Large intestine (tissue), 3 donors: ENCODE measurements around the gene PAN3. TPM values are rescaled to one million over a fixed set of nuclear protein-coding genes. Genes with fewer than 3 reads are reported as not detected.

Source experiments
- DNase-seq, 2 donors: peaks; one replicate each; pipeline versions ENCODE4 v3.0.0 to v3.0.0-alpha.2; 2013
- H3K27ac ChIP-seq: one replicate; pipeline ENCODE4 v1.5.1; 2013; ENCODE audit warnings: low read length
- H3K27me3 ChIP-seq: 2 replicates; pipeline ENCODE4 v1.6.1; 2013; ENCODE audit warnings: low read length; ENCODE audit not compliant: control insufficient read depth, insufficient read depth
- H3K36me3 ChIP-seq: 2 replicates; pipeline ENCODE4 v1.6.1; 2013; ENCODE audit warnings: low read length; ENCODE audit not compliant: control insufficient read depth, insufficient read depth
- H3K4me1 ChIP-seq: one replicate; pipeline ENCODE4 v1.6.1; 2013; ENCODE audit warnings: low read length; ENCODE audit not compliant: control insufficient read depth, insufficient read depth
- H3K4me3 ChIP-seq: one replicate; pipeline ENCODE4 v1.5.1; 2013; ENCODE audit warnings: low read length
- H3K9me3 ChIP-seq: one replicate; pipeline ENCODE4 v1.6.1; 2013; ENCODE audit warnings: mild to moderate bottlenecking, low read depth, low read length, moderate library complexity; ENCODE audit not compliant: control insufficient read depth
- WGBS: methylation state at CpG from one replicate; pipeline ENCODE4 v1.1.5; 2013; ENCODE audit warnings: low lambda C conversion rate; ENCODE audit not compliant: insufficient coverage; 5-methylcytosine and 5-hydroxymethylcytosine counted together
- polyA plus RNA-seq: library from polyadenylated mRNA; unstranded; fragments of 120-200 nt; gene quantifications from one replicate; pipeline ENCODE4 v1.2.1, GENCODE V29; 2013

PAN3 gene
- polyA plus RNA-seq, 1 donor = 37.1 TPM

GRCh38 chr13:28218679-28219078 is 80.3 kb downstream of the PAN3 start:
- no peak for DNase-seq
- no peak overlapping the region for H3K4me3 ChIP-seq
- H3K27ac ChIP-seq = no peak overlapping the region
- H3K4me1 ChIP-seq = no peaks in the 10 kb centered on the region
- H3K36me3 ChIP-seq = peaks cover 18% of the 10 kb centered on the region
- no peaks in the 10 kb centered on the region for H3K27me3 ChIP-seq
- 83% methylated on average over 1 of the region's 4 CpGs for WGBS
- no peaks in the 10 kb centered on the region for H3K9me3 ChIP-seq

GRCh38 chr13:28219408-28220099 is 81.2 kb downstream of the PAN3 start:
- DNase-seq = no peak
- Histone ChIP-seq H3K9me3 (no peaks in the 10 kb centered on the region), H3K27me3 (no peaks in the 10 kb centered on the region), H3K36me3 (peaks cover 19% of the 10 kb centered on the region), H3K27ac (no peak overlapping the region), H3K4me1 (no peaks in the 10 kb centered on the region), H3K4me3 (no peak overlapping the region)
- 100% methylated on average over 3 of the region's 4 CpGs for WGBS

- no CpG with 5 or more reads among the region's 4 CpGs for WGBS
- no peak for DNase-seq
- Histone ChIP-seq H3K4me1 (no peaks in the 10 kb centered on the region), H3K27ac (no peak overlapping the region), H3K4me3 (no peak overlapping the region), H3K36me3 (peaks cover 17% of the 10 kb centered on the region), H3K9me3 (no peaks in the 10 kb centered on the region), H3K27me3 (no peaks in the 10 kb centered on the region)
Observed at GRCh38 chr13:28220166-28220565, 81.8 kb downstream of the PAN3 start.

- WGBS = 93% methylated on average over 2 of the region's 4 CpGs
Observed at GRCh38 chr13:28229522-28230411, 91.4 kb downstream of the PAN3 start.

GRCh38 chr13:28231642-28232041 is 93.3 kb downstream of the PAN3 start:
- Histone ChIP-seq H3K4me1 (no peaks in the 10 kb centered on the region), H3K9me3 (no peaks in the 10 kb centered on the region), H3K4me3 (no peak overlapping the region), H3K27ac (no peak overlapping the region), H3K36me3 (peaks cover 18% of the 10 kb centered on the region), H3K27me3 (no peaks in the 10 kb centered on the region)
- DNase-seq = no peak
- WGBS = 96% methylated on average over 2 of the region's 3 CpGs

More at GRCh38 chr13:28229522-28230411, 91.4 kb downstream of the PAN3 start:
- no peaks in the 10 kb centered on the region for H3K27me3 ChIP-seq
- H3K4me3 ChIP-seq = no peak overlapping the region
- H3K9me3 ChIP-seq = no peaks in the 10 kb centered on the region
- peaks cover 16% of the 10 kb centered on the region for H3K36me3 ChIP-seq
- H3K4me1 ChIP-seq = no peaks in the 10 kb centered on the region
- no peak overlapping the region for H3K27ac ChIP-seq
- no peak for DNase-seq

- H3K4me3 ChIP-seq = no peak overlapping the region
- H3K27me3 ChIP-seq = no peaks in the 10 kb centered on the region
- no peak for DNase-seq
- no peaks in the 10 kb centered on the region for H3K9me3 ChIP-seq
- peaks cover 20% of the 10 kb centered on the region for H3K36me3 ChIP-seq
- H3K4me1 ChIP-seq = no peaks in the 10 kb centered on the region
- no CpG with 5 or more reads among the region's 2 CpGs for WGBS
- no peak overlapping the region for H3K27ac ChIP-seq
Observed at GRCh38 chr13:28237944-28238343, 99.6 kb downstream of the PAN3 start.

- no peaks in the 10 kb centered on the region for H3K9me3 ChIP-seq
- no CpG with 5 or more reads among the region's 2 CpGs for WGBS
Observed at GRCh38 chr13:28239374-28239773, 101.0 kb downstream of the PAN3 start.

GRCh38 chr13:28245465-28245864 is 107.1 kb downstream of the PAN3 start:
- Histone ChIP-seq H3K27ac (no peak overlapping the region), H3K9me3 (no peaks in the 10 kb centered on the region), H3K4me3 (no peak overlapping the region), H3K36me3 (peaks cover 10% of the 10 kb centered on the region), H3K27me3 (no peaks in the 10 kb centered on the region), H3K4me1 (no peaks in the 10 kb centered on the region)
- no peak for DNase-seq
- WGBS = 100% methylated on average over 1 of the region's 2 CpGs

More at GRCh38 chr13:28239374-28239773, 101.0 kb downstream of the PAN3 start:
- no peak overlapping the region for H3K27ac ChIP-seq
- H3K36me3 ChIP-seq = peaks cover 18% of the 10 kb centered on the region
- H3K4me1 ChIP-seq = no peaks in the 10 kb centered on the region
- H3K27me3 ChIP-seq = no peaks in the 10 kb centered on the region
- DNase-seq = no peak
- H3K4me3 ChIP-seq = no peak overlapping the region

- DNase-seq = no peak
- WGBS = 94% methylated on average over 2 of the region's 2 CpGs
- no peak overlapping the region for H3K4me3 ChIP-seq
- H3K36me3 ChIP-seq = peaks cover 4% of the 10 kb centered on the region
- no peaks in the 10 kb centered on the region for H3K4me1 ChIP-seq
- H3K27me3 ChIP-seq = no peaks in the 10 kb centered on the region
- H3K27ac ChIP-seq = no peak overlapping the region
- no peaks in the 10 kb centered on the region for H3K9me3 ChIP-seq
Observed at GRCh38 chr13:28246891-28247290, 108.5 kb downstream of the PAN3 start.

- Histone ChIP-seq H3K27me3 (no peaks in the 10 kb centered on the region), H3K4me3 (no peak overlapping the region), H3K36me3 (peaks cover 2% of the 10 kb centered on the region), H3K9me3 (no peaks in the 10 kb centered on the region), H3K27ac (no peak overlapping the region), H3K4me1 (no peaks in the 10 kb centered on the region)
- no CpG with 5 or more reads among the region's 1 CpG for WGBS
- DNase-seq = no peak
Observed at GRCh38 chr13:28248080-28248479, 109.7 kb downstream of the PAN3 start.
